ENCODE results near the gene DHFR.
"Not testable (repeated sequence)": the region's sequence is repeated elsewhere in the genome, so short reads cannot be mapped to it uniquely, and the experiment has no call there.

DHFR gene

GRCh38 chr5:80660661-80661060 is 5.9 kb upstream of the DHFR start:
- in situ Hi-C loops (cut with MboI; ENCODE audit: low pct_unique_long_range_greater_than_20kb, low sequenced_read_pairs); DNase-seq: not testable (repeated sequence)

DNA sequence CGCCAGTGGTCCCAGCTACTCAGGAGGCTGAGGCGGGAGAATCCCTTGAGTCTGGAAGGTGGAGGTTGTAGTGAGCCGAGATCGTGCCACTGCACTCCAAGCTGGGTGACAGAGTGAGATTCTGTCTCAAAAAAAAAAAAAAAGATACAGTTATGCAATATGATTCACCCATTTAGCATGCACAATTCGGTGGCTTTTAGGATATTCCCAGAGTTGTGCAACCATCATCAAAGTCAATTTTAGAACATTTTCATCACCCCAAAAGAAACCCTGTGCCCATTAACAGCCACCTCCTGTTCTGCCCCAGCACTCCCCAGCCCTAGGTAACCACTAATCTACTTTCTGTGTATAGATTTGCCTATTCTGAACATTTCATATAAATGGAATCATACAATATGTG is 4.3 kb upstream of the DHFR start:
- in situ Hi-C loops (cut with MboI; ENCODE audit: low pct_unique_long_range_greater_than_20kb, low sequenced_read_pairs), result no loop called here
- no peak for DNase-seq

DNA sequence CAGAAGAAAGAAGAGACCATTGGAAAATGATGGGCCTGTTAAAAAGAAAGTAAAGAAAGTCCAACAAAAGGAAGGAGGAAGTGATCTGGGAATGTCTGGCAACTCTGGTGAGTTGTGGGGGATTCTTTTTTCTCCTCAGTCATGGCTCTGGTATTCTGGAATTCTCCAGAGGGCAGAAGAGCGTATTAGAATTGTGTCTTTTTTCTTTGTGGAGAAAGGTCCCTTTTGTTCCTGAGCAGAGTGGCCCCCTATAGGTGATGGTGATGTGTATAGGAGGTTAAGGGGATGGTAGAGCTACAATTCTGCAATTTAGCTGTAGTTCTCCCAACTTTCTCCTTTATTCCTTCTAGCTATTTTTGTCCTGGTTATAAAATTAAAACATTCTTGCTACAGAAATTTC is 1.6 kb upstream of the DHFR start:
- in situ Hi-C loops (cut with MboI; ENCODE audit: low pct_unique_long_range_greater_than_20kb, low sequenced_read_pairs), result no loop called here
- DNase-seq, result no peak

DNA sequence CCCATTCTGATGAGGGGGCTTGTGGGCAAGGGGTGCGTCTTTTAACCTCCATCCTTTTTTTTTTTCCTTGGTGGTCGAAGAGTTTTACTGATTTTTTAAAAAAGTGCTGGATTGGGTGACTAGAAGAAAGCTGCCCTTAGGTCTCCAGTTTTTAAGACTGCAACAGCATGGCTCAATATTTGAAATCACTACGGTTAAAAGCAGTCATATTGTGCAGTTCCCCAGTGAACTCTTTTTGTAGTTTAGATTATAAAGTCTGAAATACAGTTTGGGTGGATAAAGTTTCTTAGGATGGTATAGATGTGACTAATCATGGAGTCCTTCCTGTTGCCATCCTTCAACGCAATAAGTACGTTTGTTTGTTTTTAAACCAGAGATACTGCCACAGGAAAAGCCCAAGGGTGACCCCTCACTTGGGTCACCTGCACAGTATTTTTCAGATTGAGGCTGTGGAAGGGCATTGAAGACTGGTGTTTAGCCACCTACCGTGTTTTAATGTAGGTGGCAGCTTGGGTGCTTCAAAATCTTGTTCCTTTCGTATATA is 520 bp upstream of the DHFR start:
- no peak for DNase-seq
- in situ Hi-C loops (cut with MboI; ENCODE audit: low pct_unique_long_range_greater_than_20kb, low sequenced_read_pairs), result no loop called here

GRCh38 chr5:80654054-80654390 is 761 bp downstream of the DHFR start:
- peak; percentile 76 for DNase-seq
- in situ Hi-C loops (cut with MboI; ENCODE audit: low pct_unique_long_range_greater_than_20kb, low sequenced_read_pairs), result no loop called here

- DNase-seq, result peak; percentile 23
- in situ Hi-C loops (cut with MboI; ENCODE audit: low pct_unique_long_range_greater_than_20kb, low sequenced_read_pairs), result no loop called here
These were observed 1.3 kb downstream of the DHFR start for GRCh38 chr5:80653502-80653901.

- DNase-seq, result no peak
- in situ Hi-C loops (cut with MboI; ENCODE audit: low pct_unique_long_range_greater_than_20kb, low sequenced_read_pairs), result no loop called here
These were observed 7.9 kb downstream of the DHFR start for GRCh38 chr5:80646926-80647325.

DNA sequence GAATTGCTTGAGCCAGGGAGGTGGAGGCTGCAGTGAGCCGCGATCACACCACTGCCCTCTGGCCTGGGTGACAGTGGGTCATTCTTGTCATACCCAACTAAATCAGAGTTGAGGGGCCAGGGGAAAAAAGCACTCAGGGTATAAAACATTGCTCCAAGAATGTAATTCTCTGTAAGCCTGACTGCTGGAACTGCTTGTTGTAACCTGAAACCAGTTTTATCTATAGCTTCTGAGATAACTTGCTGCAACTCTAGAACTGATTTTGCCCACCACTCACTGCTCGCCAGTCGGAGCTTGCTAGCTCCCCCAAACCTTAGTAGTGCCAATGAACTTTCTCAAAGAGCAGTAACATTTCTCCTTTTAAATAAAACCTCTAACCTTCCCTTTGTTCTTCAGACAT is 9.9 kb downstream of the DHFR start:
- in situ Hi-C loops (cut with MboI; ENCODE audit: low pct_unique_long_range_greater_than_20kb, low sequenced_read_pairs), result no loop called here
- no peak for DNase-seq

- in situ Hi-C loops (cut with MboI; ENCODE audit: low pct_unique_long_range_greater_than_20kb, low sequenced_read_pairs), result no loop called here
These were observed 13.4 kb downstream of the DHFR start for GRCh38 chr5:80641353-80641752.

DNA sequence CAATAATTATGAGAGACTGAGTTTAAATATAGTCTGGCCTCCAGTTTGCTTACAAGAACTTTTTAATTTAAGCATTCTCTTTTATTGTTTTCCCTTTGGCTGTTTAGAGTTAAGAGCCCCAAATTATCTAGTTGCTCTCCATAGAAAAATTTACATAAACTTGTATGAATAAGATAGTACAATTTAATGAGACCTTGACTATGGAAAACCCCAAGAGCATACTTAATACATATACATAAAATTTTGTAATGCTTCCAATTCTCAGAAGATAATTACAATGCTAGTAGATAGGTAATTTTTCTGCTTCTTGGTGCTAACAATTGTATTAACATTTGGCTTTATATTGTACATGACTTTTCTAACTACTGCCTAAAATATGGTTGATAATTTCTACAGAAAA is 20.6 kb downstream of the DHFR start:
- DNase-seq, result no peak
- in situ Hi-C loops (cut with MboI; ENCODE audit: low pct_unique_long_range_greater_than_20kb, low sequenced_read_pairs), result no loop called here

More at GRCh38 chr5:80641353-80641752, 13.4 kb downstream of the DHFR start:
- no peak for DNase-seq

DNA sequence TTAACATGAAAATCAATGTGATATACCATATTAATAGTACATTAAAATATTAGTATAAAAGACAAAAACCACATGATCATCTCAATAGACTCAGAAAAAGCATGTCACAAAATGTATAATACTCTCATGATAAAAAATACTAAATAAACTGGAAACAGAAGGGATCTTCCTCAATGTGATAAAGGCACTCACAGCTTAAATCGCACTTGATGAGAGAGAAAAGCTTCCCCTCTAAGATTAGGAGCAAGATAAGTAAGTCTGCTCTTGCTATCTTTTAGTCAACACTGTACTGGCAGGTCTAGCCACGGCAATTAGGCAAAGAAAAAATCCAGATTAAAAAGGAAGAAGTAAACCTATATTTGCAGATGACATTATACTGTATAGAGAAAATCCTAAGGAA is 22.1 kb downstream of the DHFR start:
- in situ Hi-C loops (cut with MboI; ENCODE audit: low pct_unique_long_range_greater_than_20kb, low sequenced_read_pairs), result no loop called here
- no peak for DNase-seq

- no peak for DNase-seq
- in situ Hi-C loops (cut with MboI; ENCODE audit: low pct_unique_long_range_greater_than_20kb, low sequenced_read_pairs), result no loop called here
These were observed 23.2 kb downstream of the DHFR start for GRCh38 chr5:80631278-80632259.

DNA sequence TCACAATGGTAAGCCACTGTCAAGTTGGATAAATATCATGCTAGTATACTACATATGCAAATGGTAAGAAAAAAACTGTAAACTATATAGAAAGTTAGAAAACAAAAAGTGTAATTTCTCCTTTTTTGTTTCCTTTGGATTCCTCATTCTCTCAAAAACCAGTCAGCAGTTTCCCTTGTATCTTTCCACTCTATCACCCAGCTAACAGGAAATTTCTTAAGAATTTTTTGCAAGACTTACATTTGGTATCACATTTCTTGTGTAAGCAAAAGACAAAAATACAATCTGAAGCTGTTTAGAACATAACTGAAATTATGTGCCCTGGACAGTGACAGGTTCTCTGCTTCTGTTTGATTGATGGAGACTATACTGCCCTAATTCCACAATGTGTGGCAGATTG is 25.5 kb downstream of the DHFR start:
- DNase-seq, result no peak
- in situ Hi-C loops (cut with MboI; ENCODE audit: low pct_unique_long_range_greater_than_20kb, low sequenced_read_pairs), result no loop called here

DNA sequence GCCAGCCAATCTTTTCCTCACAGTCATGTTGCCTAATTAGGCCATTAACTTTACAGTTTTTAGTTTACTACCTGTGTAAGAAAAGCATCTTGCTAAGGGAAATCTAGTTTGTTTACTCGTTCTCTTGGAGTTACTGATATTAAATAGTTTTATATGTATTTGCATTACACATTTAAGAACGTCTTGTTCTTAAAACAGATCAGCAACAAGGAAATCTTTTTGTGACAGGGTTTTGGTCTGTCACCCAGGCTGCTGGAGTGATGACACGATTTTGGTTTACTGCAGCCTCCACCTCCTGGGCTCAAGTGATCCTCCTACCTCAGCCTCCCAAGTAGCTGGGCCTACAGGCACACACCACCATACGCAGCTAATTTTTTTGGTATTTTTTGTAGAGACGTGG is 29.6 kb downstream of the DHFR start:
- in situ Hi-C loops (cut with MboI; ENCODE audit: low pct_unique_long_range_greater_than_20kb, low sequenced_read_pairs), result no loop called here
- DNase-seq, result no peak

- no peak for DNase-seq
- in situ Hi-C loops (cut with MboI; ENCODE audit: low pct_unique_long_range_greater_than_20kb, low sequenced_read_pairs), result no loop called here
These were observed 30.8 kb downstream of the DHFR start for GRCh38 chr5:80623999-80624398.

DNA sequence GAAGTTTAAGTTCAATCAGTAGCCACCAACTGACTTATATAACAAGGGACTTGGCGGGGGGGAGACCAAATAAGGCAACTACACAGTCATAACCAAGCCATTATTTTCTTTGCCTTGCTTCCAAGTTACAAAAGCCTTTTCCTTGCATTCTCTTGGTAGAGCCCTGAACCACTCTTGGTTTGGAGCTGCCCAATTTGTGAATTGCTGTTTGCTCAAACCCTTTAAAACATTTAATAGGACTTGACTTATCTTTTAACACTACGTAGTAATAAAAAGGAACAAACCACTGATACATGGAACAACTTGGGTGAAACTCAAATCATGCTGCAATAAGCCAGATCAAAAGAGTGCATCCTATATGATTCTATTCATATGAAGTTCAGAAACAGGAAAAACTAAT is 32.0 kb downstream of the DHFR start:
- no peak for DNase-seq
- in situ Hi-C loops (cut with MboI; ENCODE audit: low pct_unique_long_range_greater_than_20kb, low sequenced_read_pairs), result no loop called here

- no peak for DNase-seq
- in situ Hi-C loops (cut with MboI; ENCODE audit: low pct_unique_long_range_greater_than_20kb, low sequenced_read_pairs), result no loop called here
These were observed 34.6 kb downstream of the DHFR start for GRCh38 chr5:80620211-80620610.

DNA sequence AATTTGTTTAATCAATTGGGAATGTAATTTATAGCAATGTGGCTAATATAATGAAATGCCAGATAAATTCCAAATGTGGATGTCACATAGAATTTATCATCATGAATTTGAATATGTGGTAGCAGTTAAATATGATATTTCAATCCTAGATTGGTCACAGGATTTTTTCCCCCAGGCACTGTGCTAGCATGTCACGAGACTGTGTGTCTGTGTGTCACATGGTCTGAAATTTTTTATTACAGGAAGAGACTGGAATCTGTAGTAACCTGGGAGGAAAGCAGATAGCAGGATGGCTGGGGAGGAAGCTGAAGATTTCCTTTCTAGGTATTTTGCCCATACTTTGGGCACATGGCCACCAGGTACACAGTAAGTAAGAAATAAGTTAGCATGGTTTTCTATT is 35.7 kb downstream of the DHFR start:
- in situ Hi-C loops (cut with MboI; ENCODE audit: low pct_unique_long_range_greater_than_20kb, low sequenced_read_pairs), result no loop called here
- DNase-seq, result peak; percentile 31

GRCh38 chr5:80618438-80618837 is 36.3 kb downstream of the DHFR start:
- in situ Hi-C loops (cut with MboI; ENCODE audit: low pct_unique_long_range_greater_than_20kb, low sequenced_read_pairs), result no loop called here
- DNase-seq, result no peak

DNA sequence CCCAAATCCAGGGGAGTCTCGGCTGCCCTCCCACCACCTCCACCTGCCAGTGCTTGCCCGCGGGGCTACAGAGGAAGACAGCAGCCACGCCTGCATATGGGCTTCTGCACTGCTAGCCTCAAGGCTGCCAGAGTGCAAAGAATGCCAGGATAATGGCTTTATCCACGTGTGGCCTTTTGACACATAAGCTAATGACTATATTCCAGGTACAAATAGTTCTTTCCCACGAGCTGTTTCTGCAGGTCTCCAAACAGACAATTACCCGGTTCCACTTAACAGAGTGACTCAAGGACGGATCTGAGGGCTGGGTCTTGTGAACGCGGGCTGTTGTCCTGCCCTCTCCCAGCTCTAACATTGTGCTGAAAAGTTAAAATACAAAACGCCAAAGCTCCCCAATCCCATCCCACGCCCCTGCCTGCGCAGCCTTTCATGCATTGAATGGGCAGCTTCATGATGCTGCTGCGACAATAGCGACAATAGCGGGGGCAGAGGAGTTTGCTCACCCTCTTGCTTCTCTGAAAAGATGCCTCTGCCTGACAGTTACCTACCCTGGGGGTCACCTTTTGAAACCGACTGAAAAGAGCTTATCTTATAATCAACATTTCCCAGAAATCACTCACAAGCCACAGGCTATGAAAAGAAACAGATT is 39.4 kb downstream of the DHFR start:
- DNase-seq, result no peak
- in situ Hi-C loops (cut with MboI; ENCODE audit: low pct_unique_long_range_greater_than_20kb, low sequenced_read_pairs), result no loop called here
